ENCODE data around the gene UST. TPM values are rescaled to one million over a fixed set of nuclear protein-coding genes. Genes with fewer than 3 reads are reported as not detected.

Gene UST
- total RNA-seq, 2 donors from 2014 or later = 15.3 to 16.3 TPM

DNA sequence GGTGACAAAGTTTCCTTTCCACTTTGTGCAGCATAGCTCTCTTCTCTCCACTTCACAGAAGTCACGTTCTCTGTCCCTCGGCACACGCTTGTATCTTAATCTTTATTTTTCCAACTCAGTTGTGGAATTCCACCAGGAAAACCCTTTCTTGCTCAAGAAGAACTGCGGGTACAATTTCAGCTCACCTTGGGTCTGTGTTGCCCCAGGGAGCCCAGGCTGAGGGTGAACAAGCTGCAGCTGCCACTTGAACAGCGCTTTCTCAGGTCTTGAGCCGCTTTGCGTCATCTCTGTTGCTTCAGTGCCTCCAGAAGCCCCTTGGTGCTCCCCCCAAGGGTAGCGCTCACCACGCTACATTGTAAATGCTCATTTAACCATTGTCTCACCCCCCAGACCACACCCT is 341.5 kb downstream of the UST start:
- Mint-ChIP-seq H3K4me1 (no peaks in the 10 kb centered on the region), H3K9me3 (no peaks in the 10 kb centered on the region), H3K27ac (no peak overlapping the region), H3K4me3 (no peak overlapping the region), H3K36me3 (ENCODE audit: low read depth) (no peaks in the 10 kb centered on the region), H3K27me3 (ENCODE audit: insufficient read depth) (no peaks in the 10 kb centered on the region)
- DNase-seq = no peak
- Histone ChIP-seq H3K9ac (ENCODE audit: extremely low read depth, low read length, poor library complexity, severe bottlenecking) (no peak overlapping the region), H3K4me1 (ENCODE audit: control insufficient read depth, insufficient read depth, low read length) (no peaks in the 10 kb centered on the region), H3K36me3 (ENCODE audit: control insufficient read depth, insufficient read depth, low read length) (no peaks in the 10 kb centered on the region), H3K27ac (ENCODE audit: low read depth, low read length) (no peak overlapping the region), H3K27me3 (ENCODE audit: control insufficient read depth, insufficient read depth, low read length, poor library complexity, severe bottlenecking) (no peaks in the 10 kb centered on the region), H3K4me3 (ENCODE audit: low read length) (no peak overlapping the region), H3K9me3 (ENCODE audit: control insufficient read depth, low read length) (no peaks in the 10 kb centered on the region)
- TF ChIP-seq, protein P1, sequence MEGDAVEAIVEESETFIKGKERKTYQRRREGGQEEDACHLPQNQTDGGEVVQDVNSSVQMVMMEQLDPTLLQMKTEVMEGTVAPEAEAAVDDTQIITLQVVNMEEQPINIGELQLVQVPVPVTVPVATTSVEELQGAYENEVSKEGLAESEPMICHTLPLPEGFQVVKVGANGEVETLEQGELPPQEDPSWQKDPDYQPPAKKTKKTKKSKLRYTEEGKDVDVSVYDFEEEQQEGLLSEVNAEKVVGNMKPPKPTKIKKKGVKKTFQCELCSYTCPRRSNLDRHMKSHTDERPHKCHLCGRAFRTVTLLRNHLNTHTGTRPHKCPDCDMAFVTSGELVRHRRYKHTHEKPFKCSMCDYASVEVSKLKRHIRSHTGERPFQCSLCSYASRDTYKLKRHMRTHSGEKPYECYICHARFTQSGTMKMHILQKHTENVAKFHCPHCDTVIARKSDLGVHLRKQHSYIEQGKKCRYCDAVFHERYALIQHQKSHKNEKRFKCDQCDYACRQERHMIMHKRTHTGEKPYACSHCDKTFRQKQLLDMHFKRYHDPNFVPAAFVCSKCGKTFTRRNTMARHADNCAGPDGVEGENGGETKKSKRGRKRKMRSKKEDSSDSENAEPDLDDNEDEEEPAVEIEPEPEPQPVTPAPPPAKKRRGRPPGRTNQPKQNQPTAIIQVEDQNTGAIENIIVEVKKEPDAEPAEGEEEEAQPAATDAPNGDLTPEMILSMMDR (conservative IDR thresholded peaks at IDR 0.05) = no peak
- 93 to 94% methylated on average over 9 of the region's 9 CpGs for whole genome bisulfite sequencing, 2 experiments (ENCODE audit: insufficient coverage in 1 of 2, insufficient read length in 1 of 2)

DNA sequence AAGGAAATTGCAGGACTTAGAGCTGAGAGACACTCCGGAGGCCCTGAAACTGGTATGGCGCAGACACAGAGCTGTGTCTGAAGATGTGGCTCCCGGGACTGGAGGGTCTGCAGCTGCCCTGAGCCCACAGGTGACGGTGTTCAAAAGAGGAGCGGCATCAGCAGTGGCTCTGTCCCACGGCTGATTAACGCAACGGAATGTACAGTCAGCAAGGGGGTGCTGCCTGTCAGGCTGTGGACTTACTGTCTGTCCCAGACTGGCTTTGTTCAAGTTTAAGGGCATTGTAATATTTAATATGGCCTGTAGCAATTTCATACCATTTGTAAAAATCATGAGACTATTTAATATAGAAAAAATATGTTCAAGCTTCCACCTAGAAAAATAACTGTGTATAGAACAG is 342.7 kb downstream of the UST start:
- H3K27me3 ChIP-seq (ENCODE audit: control insufficient read depth, insufficient read depth, low read length, poor library complexity, severe bottlenecking) = no peaks in the 10 kb centered on the region
- no peaks in the 10 kb centered on the region for H3K9me3 ChIP-seq (ENCODE audit: control insufficient read depth, low read length)
- H3K27ac ChIP-seq (ENCODE audit: low read depth, low read length) = no peak overlapping the region
- TF ChIP-seq, protein P1 (conservative IDR thresholded peaks at IDR 0.05) = no peak
- no peak overlapping the region for H3K9ac ChIP-seq (ENCODE audit: extremely low read depth, low read length, poor library complexity, severe bottlenecking)
- no peaks in the 10 kb centered on the region for H3K4me1 ChIP-seq (ENCODE audit: control insufficient read depth, insufficient read depth, low read length)
- Mint-ChIP-seq H3K36me3 (ENCODE audit: low read depth) (no peaks in the 10 kb centered on the region), H3K4me1 (peaks cover 4% of the 10 kb centered on the region), H3K27ac (no peak overlapping the region), H3K27me3 (ENCODE audit: insufficient read depth) (no peaks in the 10 kb centered on the region), H3K9me3 (no peaks in the 10 kb centered on the region), H3K4me3 (no peak overlapping the region)
- H3K4me3 ChIP-seq (ENCODE audit: low read length) = no peak overlapping the region
- WGBS, 2 experiments (ENCODE audit: insufficient coverage in 1 of 2, insufficient read length in 1 of 2) = 93 to 96% methylated on average over 8 of the region's 8 CpGs
- DNase-seq = no peak
- no peaks in the 10 kb centered on the region for H3K36me3 ChIP-seq (ENCODE audit: control insufficient read depth, insufficient read depth, low read length)

DNA sequence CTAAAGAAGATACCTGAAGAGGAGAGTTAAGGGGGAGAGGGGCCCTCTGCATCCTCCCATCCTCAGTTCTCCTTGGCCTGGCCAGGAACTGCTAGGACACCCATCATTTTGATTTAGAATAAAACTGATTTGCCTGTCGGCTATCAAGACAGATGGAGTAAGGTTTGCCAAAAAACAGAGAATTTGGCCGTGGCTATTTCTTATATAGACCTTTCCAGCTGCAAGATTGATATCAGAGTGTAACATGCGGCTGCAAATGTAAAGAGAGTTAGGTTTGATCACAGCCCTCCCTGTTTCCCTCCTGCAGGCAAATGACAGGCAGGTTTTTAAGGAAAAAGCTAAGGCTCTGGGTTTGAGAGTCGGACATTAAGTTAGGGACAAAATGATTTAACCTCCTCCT is 344.1 kb downstream of the UST start:
- H3K27ac Mint-ChIP-seq = no peak overlapping the region
- TF ChIP-seq, protein P1 (conservative IDR thresholded peaks at IDR 0.05) = no peak

More for the DNA sequence above, 344.1 kb downstream of the UST start:
- no peaks in the 10 kb centered on the region for H3K27me3 ChIP-seq (ENCODE audit: control insufficient read depth, insufficient read depth, low read length, poor library complexity, severe bottlenecking)
- H3K9ac ChIP-seq (ENCODE audit: extremely low read depth, low read length, poor library complexity, severe bottlenecking) = no peak overlapping the region
- H3K4me1 Mint-ChIP-seq = peaks cover 4% of the 10 kb centered on the region
- DNase-seq = no peak
- no peaks in the 10 kb centered on the region for H3K36me3 Mint-ChIP-seq (ENCODE audit: low read depth)
- no peak overlapping the region for H3K27ac ChIP-seq (ENCODE audit: low read depth, low read length)
- no peaks in the 10 kb centered on the region for H3K9me3 Mint-ChIP-seq
- no peaks in the 10 kb centered on the region for H3K27me3 Mint-ChIP-seq (ENCODE audit: insufficient read depth)
- H3K4me3 Mint-ChIP-seq = no peak overlapping the region
- no peaks in the 10 kb centered on the region for H3K36me3 ChIP-seq (ENCODE audit: control insufficient read depth, insufficient read depth, low read length)
- no peaks in the 10 kb centered on the region for H3K9me3 ChIP-seq (ENCODE audit: control insufficient read depth, low read length)
- H3K4me1 ChIP-seq (ENCODE audit: control insufficient read depth, insufficient read depth, low read length) = no peaks in the 10 kb centered on the region
- 85 to 87% methylated on average over 4 of the region's 4 CpGs for WGBS, 2 experiments (ENCODE audit: insufficient coverage in 1 of 2, insufficient read length in 1 of 2)
- H3K4me3 ChIP-seq (ENCODE audit: low read length) = no peak overlapping the region
